ENCODE results near the gene CHRNA7. TPM values are rescaled to one million over a fixed set of nuclear protein-coding genes. Genes with fewer than 3 reads are reported as not detected.
A peak's percentile ranks its signal among the peaks of the same experiment; 100 is the strongest.

The CHRNA7 gene
- polyA plus RNA-seq, 1 of the 3 experiments (the other 2 are of a cell fraction): 0.38 TPM

DNA sequence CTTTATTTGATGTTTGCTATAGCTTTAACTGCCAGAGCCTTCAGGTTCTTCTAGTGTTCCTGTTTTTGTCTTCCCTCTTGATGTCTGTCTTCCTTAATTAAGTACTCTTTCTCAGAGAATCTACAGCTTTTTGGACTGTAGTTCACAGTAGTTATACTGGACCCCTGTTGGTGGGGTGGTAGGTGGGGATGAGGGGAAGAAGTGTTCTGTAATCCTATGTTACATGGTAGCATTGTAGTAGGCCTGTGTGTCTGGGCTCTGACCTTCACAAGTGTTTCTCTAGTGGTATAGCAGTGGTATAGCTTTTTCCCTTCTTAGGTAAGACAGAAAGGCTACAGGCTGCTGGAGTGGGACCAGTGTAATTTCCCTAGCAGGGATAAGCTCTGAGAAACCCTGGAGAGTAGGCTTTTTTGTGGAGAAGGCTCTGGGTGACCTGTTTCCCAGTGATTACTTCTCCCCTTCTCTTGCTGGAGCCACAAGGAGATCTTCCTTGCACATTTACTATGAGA is 59.6 kb downstream of the CHRNA7 start:
- no peak for DNase-seq
- POLR2A ChIA-PET: no interaction called here
- no peaks in the 10 kb centered on the region for H3K36me3 ChIP-seq (replicated peaks in 1 of 2; ENCODE audit: control insufficient read depth in 1 of 2, insufficient read depth in 2 of 2, low read length in 1 of 2)
- H3K9me3 ChIP-seq: no peaks in the 10 kb centered on the region
- H4K20me1 ChIP-seq (ENCODE audit: insufficient read depth): no peaks in the 10 kb centered on the region
- H3F3A ChIP-seq (replicated peaks; ENCODE audit: insufficient read depth): no peaks in the 10 kb centered on the region
- no peak for TF ChIP-seq TCF12 (IDR thresholded peaks at IDR 0.05)
- no peak overlapping the region for H2AFZ ChIP-seq (ENCODE audit: low read depth)
- no peak overlapping the region for H3K4me2 ChIP-seq
- no peak overlapping the region for H3K4me3 ChIP-seq (ENCODE audit: low read depth in 2 of 2, low read length in 1 of 2)
- H3K9me2 ChIP-seq: no peaks in the 10 kb centered on the region
- H3K9ac ChIP-seq: no peak overlapping the region
- H3K79me2 ChIP-seq (ENCODE audit: insufficient read depth): no peaks in the 10 kb centered on the region
- H3K4me1 ChIP-seq (ENCODE audit: control insufficient read depth in 1 of 2, insufficient read depth in 2 of 2, low read depth in 1 of 2, low read length in 1 of 2): peaks cover 0 to 23% of the 10 kb centered on the region in 2 experiments; a peak in 2 of 4 replicates
- no peaks in the 10 kb centered on the region for H3K27me3 ChIP-seq (ENCODE audit: insufficient read depth)
- CTCF ChIA-PET: interaction anchor here (1.3 to 1.7 kb wide), 4 partner anchors 10 to 112 kb away, joined by 5 to 7 read pairs (median 6); no protein-coding TSS in a partner anchor
- peak overlapping the region in 1 of 2 experiments; percentile 99; a peak in 2 of 4 replicates for H3K27ac ChIP-seq (ENCODE audit: low read depth in 2 of 2, low read length in 1 of 2)

DNA sequence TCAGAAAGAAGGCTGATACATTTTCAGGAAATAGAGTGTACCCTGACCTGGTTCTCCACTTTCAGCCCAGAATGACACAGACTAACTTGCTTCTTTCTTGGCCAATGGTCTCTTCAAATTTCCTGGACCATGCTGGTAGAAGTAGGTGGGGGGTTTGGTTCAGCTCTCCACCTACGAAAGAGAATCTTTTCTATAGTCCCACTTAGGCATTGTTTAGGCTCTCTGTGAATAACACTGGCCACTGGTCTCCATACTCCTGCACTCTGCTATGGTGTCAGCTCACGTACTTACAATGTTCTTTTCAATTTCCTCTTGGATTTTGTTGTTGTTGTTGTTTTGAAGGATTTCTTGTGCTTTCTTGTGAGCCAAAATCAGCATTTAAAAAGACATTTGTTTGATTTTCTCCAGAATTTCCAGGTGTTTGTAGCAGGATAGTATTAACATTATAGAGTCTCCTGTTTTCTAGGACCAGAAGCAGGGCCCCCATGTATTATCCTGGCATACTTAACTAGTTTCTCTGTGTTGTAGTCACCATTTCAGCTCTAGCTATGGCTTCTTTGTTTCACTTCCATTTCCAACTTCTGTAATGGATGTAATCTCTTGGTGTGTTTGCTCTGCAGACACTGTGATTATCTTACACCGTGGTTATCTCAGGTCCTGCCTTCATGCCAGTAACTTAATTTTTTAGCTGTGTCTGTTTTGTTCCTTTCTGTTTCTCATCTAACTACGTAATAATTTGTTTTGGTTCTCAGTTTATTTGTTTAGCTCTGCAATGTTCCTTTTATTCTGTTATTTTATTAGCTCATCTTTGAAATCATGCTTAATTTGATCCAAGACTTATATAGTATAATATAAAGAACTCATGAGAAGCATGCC is 61.4 kb downstream of the CHRNA7 start:
- no peaks in the 10 kb centered on the region for H3K36me3 ChIP-seq (replicated peaks in 1 of 2; ENCODE audit: control insufficient read depth in 1 of 2, insufficient read depth in 2 of 2, low read length in 1 of 2)
- ChIA-PET CTCF (interaction anchor here (0.6 to 2.2 kb wide), 7 partner anchors 22 to 114 kb away, joined by 3 to 12 read pairs (median 5); partner anchors contain the start of gene CHRNA7), POLR2A (interaction anchor here (1.1 to 1.2 kb wide), 2 partner anchors 14 to 62 kb away, joined by 3 to 5 read pairs; partner anchors contain the start of gene CHRNA7)
- no peaks in the 10 kb centered on the region for H3K9me2 ChIP-seq
- H4K20me1 ChIP-seq (ENCODE audit: insufficient read depth): no peaks in the 10 kb centered on the region
- no peak overlapping the region for H3K4me2 ChIP-seq
- no peak overlapping the region; a peak in 1 of 4 replicates for H3K4me3 ChIP-seq (ENCODE audit: low read depth in 2 of 2, low read length in 1 of 2)
- DNase-seq: peak; percentile 54
- H3K79me2 ChIP-seq (ENCODE audit: insufficient read depth): no peaks in the 10 kb centered on the region
- no peaks in the 10 kb centered on the region for H3K9me3 ChIP-seq
- TF ChIP-seq, protein P1, sequence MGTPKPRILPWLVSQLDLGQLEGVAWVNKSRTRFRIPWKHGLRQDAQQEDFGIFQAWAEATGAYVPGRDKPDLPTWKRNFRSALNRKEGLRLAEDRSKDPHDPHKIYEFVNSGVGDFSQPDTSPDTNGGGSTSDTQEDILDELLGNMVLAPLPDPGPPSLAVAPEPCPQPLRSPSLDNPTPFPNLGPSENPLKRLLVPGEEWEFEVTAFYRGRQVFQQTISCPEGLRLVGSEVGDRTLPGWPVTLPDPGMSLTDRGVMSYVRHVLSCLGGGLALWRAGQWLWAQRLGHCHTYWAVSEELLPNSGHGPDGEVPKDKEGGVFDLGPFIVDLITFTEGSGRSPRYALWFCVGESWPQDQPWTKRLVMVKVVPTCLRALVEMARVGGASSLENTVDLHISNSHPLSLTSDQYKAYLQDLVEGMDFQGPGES (IDR thresholded peaks at IDR 0.05; ENCODE audit: low read depth, low read length): no peak
- peak; percentile 63; the same call in 1 of the 2 replicates for TF ChIP-seq RCOR1 (IDR thresholded peaks at IDR 0.05; ENCODE audit: low read length)
- peak; percentile 32 for TF ChIP-seq RAD21 (IDR thresholded peaks at IDR 0.05; ENCODE audit: low read length)
- TF ChIP-seq, protein P2, sequence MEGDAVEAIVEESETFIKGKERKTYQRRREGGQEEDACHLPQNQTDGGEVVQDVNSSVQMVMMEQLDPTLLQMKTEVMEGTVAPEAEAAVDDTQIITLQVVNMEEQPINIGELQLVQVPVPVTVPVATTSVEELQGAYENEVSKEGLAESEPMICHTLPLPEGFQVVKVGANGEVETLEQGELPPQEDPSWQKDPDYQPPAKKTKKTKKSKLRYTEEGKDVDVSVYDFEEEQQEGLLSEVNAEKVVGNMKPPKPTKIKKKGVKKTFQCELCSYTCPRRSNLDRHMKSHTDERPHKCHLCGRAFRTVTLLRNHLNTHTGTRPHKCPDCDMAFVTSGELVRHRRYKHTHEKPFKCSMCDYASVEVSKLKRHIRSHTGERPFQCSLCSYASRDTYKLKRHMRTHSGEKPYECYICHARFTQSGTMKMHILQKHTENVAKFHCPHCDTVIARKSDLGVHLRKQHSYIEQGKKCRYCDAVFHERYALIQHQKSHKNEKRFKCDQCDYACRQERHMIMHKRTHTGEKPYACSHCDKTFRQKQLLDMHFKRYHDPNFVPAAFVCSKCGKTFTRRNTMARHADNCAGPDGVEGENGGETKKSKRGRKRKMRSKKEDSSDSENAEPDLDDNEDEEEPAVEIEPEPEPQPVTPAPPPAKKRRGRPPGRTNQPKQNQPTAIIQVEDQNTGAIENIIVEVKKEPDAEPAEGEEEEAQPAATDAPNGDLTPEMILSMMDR (IDR thresholded peaks at IDR 0.05): no peak
- TF ChIP-seq FOXJ3 (CRISPR knock-in tag; IDR thresholded peaks at IDR 0.05): peak; percentile 87
- TF ChIP-seq YY1 (IDR thresholded peaks at IDR 0.05; ENCODE audit: low read depth): no peak
- peak; percentile 61; the same call in 1 of the 2 replicates for TF ChIP-seq MXI1 (IDR thresholded peaks at IDR 0.05; ENCODE audit: low read depth, low read length)
- TF ChIP-seq EP300 (IDR thresholded peaks at IDR 0.05; ENCODE audit: borderline replicate concordance in 1 of 2, low read depth in 1 of 2, low read length in 1 of 2): peak in 1 of 2 experiments; percentile 91; a peak in 2 of 4 replicates
- TF ChIP-seq CHD2 (IDR thresholded peaks at IDR 0.05; ENCODE audit: low read length, partially characterized antibody): peak; percentile 71
- peak; percentile 89 for TF ChIP-seq GATA2 (CRISPR knock-in tag; IDR thresholded peaks at IDR 0.05)
- H2AFZ ChIP-seq (ENCODE audit: low read depth): no peak overlapping the region
- 15% methylated on average over 4 of the region's 4 CpGs for WGBS (ENCODE audit: low lambda C conversion rate)
- peak overlapping the region in 1 of 2 experiments; percentile 99; a peak in 2 of 4 replicates for H3K27ac ChIP-seq (ENCODE audit: low read depth in 2 of 2, low read length in 1 of 2)
- no peak overlapping the region for H3K9ac ChIP-seq
- peaks cover 0 to 30% of the 10 kb centered on the region in 2 experiments; a peak in 2 of 4 replicates for H3K4me1 ChIP-seq (ENCODE audit: control insufficient read depth in 1 of 2, insufficient read depth in 2 of 2, low read depth in 1 of 2, low read length in 1 of 2)
- no peaks in the 10 kb centered on the region for H3F3A ChIP-seq (replicated peaks; ENCODE audit: insufficient read depth)
- H3K27me3 ChIP-seq (ENCODE audit: insufficient read depth): no peaks in the 10 kb centered on the region

Data from SK-N-SH (cell line).